ENCODE measurements around the gene SYP.
"Not testable (repeated sequence)": the region's sequence is repeated elsewhere in the genome, so short reads cannot be mapped to it uniquely, and the experiment has no call there.

The SYP gene

DNA sequence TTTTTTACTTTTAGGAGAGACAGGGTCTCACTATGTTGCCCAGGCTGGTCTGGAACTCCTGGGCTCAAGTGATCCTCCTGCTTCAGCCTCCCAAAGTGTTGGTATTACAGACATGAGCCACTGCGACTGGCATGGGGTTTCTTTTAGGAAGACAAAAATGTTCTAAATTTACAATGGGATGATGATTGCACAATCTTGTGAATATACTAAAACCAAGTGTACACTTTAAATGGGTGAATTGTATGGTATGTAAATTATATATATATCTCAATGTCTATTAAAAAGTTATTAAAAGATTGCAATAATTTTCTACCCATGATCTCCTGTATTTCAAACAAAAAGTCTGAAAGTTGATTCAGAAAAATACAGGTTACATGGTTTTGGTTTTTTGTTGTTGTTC lies 46.5 kb downstream of the SYP start:
- DNase-seq (ENCODE audit: low read depth) = no peak
- no peak overlapping the region for H3K4me3 ChIP-seq (ENCODE audit: low read depth, low read length)

- H3K4me3 ChIP-seq (ENCODE audit: low read depth, low read length); DNase-seq (ENCODE audit: low read depth): not testable (repeated sequence)
Observed at GRCh38 chrX:49149291-49149690, 50.7 kb downstream of the SYP start.

GRCh38 chrX:49148390-49149100 lies 51.4 kb downstream of the SYP start:
- H3K4me3 ChIP-seq (ENCODE audit: low read depth, low read length); DNase-seq (ENCODE audit: low read depth): not testable (repeated sequence)

DNA sequence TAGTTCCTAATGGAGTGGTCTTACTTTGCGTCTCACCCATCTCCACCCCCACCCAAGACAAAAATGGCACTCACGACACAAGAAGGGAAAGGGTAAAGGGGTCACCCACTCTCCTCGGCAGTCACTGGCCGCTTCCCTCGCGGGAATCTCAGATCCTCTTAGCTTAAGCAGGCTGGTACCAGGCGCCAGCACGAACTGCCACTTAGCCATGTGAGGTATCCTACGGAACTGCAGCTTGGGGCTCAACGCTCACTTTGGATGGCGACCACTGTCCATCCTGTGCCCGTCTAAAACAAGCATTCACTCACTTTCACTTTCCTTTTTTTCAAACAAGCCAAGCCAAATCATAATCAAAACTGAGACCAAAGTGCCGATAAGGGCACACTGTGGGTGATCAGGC lies 52.1 kb downstream of the SYP start:
- no peak for DNase-seq (ENCODE audit: low read depth)
- H3K4me3 ChIP-seq (ENCODE audit: low read depth, low read length) = no peak overlapping the region

- no peak for DNase-seq (ENCODE audit: low read depth)
Observed at GRCh38 chrX:49147282-49147681, 52.7 kb downstream of the SYP start.

DNA sequence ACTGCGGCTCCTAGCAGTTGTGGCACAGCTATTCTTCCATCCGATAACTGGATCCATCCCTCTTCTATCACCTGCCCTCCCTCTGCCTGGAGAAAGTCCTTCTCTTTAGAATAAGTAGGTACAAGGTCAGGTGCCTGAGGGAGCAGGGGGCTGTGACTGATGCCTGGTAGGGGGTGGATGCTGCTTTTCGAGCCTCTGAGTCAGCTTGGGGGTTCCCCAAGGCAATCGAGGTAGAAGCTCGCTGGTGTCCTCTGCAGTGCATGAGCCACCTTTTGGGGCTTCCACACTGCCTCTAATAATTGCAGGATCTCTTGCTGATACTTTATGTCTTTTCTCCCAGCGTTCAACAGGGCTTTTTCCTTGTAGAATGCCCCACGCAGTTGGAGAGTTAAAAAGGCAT lies 56.8 kb downstream of the SYP start:
- not testable (repeated sequence) for H3K4me3 ChIP-seq (ENCODE audit: low read depth, low read length)

More at GRCh38 chrX:49147282-49147681, 52.7 kb downstream of the SYP start:
- no peak overlapping the region for H3K4me3 ChIP-seq (ENCODE audit: low read depth, low read length)

DNA sequence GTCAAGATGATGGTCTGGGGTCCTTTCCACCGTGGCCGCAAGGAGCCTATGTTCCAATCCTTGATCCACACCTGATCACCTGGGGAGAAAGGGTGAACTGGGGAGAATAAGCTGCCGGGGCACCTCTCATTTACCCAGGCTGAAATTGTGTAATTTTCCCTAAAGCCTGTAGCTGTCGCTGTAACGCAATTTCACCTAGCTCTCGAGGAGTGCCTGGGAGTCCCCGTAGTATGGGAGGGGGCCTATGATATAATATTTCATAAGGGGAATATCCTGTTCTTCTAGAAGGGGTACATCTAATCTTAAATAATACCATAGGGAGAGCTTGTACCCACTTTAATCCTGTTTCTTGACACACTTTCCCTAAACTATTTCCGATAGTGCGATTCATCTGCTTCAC lies 57.7 kb downstream of the SYP start:
- DNase-seq (ENCODE audit: low read depth); H3K4me3 ChIP-seq (ENCODE audit: low read depth, low read length): not testable (repeated sequence)

More for the DNA sequence above, 56.8 kb downstream of the SYP start:
- not testable (repeated sequence) for DNase-seq (ENCODE audit: low read depth)

GRCh38 chrX:49139713-49140112 lies 60.3 kb downstream of the SYP start:
- DNase-seq (ENCODE audit: low read depth) = no peak
- H3K4me3 ChIP-seq (ENCODE audit: low read depth, low read length) = no peak overlapping the region

Data from skeletal muscle cell (primary cell).